Right atrium auricular region (tissue), 2 donors: ENCODE results near the gene PF4V1. TPM values are rescaled to one million over a fixed set of nuclear protein-coding genes. Genes with fewer than 3 reads are reported as not detected.

Experiments used
- DNase-seq: peaks from one replicate; pipeline ENCODE4 v3.0.0-alpha.2; 2019; ENCODE audit warnings: low spot score
- H3K27ac ChIP-seq, 2 donors: fragments of 200-600 bp; sonication (generic); 1 replicate in 1 of 2; 2 replicates in 1 of 2; pipeline ENCODE4 v1.5.1; 2016 to 2019
- H3K27me3 ChIP-seq, 2 donors: fragments of 200-600 bp; sonication (generic); one replicate each; pipeline versions ENCODE4 v1.5.1 to v1.6.0; 2017 to 2019
- H3K36me3 ChIP-seq: fragments of 200-600 bp; sonication (generic); one replicate; pipeline ENCODE4 v1.5.1; 2016
- H3K4me1 ChIP-seq, 2 donors: fragments of 200-600 bp; sonication (generic); one replicate each; pipeline versions ENCODE4 v1.5.1 to v1.6.0; 2017 to 2019
- H3K4me3 ChIP-seq, 2 donors: fragments of 200-600 bp; sonication (generic); 1 replicate in 1 of 2; 2 replicates in 1 of 2; pipeline ENCODE4 v1.5.1; 2017 to 2019; ENCODE audit warnings: mild to moderate bottlenecking in 1 of 2, moderate library complexity in 1 of 2
- H3K9me3 ChIP-seq, 2 donors: fragments of 200-600 bp; sonication (generic); one replicate each; pipeline ENCODE4 v1.5.1; 2019
- CTCF ChIP-seq, 2 donors: fragments of 200-600 bp; sonication (generic); IDR thresholded peaks; one replicate each; pipeline ENCODE4 v1.5.1; 2019; ENCODE audit warnings: antibody characterized with exemption in 2 of 2
- total RNA-seq, 2 donors: library from RNA; depleted of rRNA; stranded (reverse); fragments of >200 nt; gene quantifications; one replicate each; pipeline ENCODE4 v1.1.0, GENCODE V29; 2016

Gene PF4V1
- total RNA-seq, 2 donors from 2014 or later: not detected

- Histone ChIP-seq H3K4me3 (no peak overlapping the region), H3K27me3 (no peaks in the 10 kb centered on the region), H3K9me3 (no peaks in the 10 kb centered on the region), H3K36me3 (no peaks in the 10 kb centered on the region), H3K4me1 (no peaks in the 10 kb centered on the region), H3K27ac (no peak overlapping the region)
- DNase-seq: no peak
- TF ChIP-seq CTCF (IDR thresholded peaks at IDR 0.05): no peak
Measured at GRCh38 chr4:73862322-73862721, 9.2 kb downstream of the PF4V1 start.

DNA sequence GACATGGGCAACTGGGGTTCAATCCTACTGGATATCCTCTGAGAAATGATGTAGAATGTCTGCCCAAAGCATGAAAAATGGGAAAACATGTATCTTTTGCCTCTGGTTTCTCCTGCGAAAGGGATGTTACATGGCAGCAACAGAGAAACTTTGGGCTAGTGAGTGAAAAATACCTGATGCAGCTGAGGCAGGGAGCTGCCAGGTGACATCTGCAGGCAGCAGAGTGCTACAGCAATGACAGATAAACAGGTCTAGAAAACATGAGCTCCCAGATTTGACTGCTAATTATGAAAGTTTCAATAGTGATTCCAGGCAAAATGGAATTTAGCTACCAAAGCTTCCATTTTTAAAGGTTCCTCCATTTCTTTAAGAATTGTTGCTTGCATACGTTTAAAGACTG lies 11.3 kb downstream of the PF4V1 start:
- H3K4me3 ChIP-seq: no peak overlapping the region
- no peak for DNase-seq
- no peak for TF ChIP-seq CTCF (IDR thresholded peaks at IDR 0.05)
- no peaks in the 10 kb centered on the region for H3K9me3 ChIP-seq
- no peaks in the 10 kb centered on the region for H3K27me3 ChIP-seq
- H3K4me1 ChIP-seq: peaks cover 0 to 10% of the 10 kb centered on the region in 2 donors
- H3K36me3 ChIP-seq: no peaks in the 10 kb centered on the region
- no peak overlapping the region for H3K27ac ChIP-seq

DNA sequence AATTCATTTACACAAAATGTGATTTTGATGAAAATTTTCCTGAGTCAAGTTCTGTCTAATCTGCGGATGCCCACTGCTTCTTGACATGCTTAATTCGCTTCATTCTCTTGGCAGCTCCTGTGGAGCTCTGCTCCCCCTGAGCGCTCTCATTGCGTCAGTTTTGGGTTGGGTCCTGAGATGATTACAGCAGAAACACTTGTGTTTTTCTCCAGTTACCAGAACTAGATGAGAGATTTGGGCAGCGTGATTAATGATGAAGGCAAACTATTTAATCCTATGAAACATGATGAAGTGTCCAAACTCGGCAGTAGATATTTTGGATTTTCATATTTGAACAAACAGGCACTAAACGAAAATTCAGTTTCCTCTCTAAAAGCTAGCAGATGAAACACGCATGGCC lies 11.9 kb downstream of the PF4V1 start:
- TF ChIP-seq CTCF (IDR thresholded peaks at IDR 0.05): no peak
- H3K4me1 ChIP-seq: peaks cover 0 to 16% of the 10 kb centered on the region in 2 donors
- H3K4me3 ChIP-seq: no peak overlapping the region
- H3K27me3 ChIP-seq: no peaks in the 10 kb centered on the region
- DNase-seq: no peak
- no peak overlapping the region for H3K27ac ChIP-seq
- no peaks in the 10 kb centered on the region for H3K9me3 ChIP-seq
- H3K36me3 ChIP-seq: no peaks in the 10 kb centered on the region

DNA sequence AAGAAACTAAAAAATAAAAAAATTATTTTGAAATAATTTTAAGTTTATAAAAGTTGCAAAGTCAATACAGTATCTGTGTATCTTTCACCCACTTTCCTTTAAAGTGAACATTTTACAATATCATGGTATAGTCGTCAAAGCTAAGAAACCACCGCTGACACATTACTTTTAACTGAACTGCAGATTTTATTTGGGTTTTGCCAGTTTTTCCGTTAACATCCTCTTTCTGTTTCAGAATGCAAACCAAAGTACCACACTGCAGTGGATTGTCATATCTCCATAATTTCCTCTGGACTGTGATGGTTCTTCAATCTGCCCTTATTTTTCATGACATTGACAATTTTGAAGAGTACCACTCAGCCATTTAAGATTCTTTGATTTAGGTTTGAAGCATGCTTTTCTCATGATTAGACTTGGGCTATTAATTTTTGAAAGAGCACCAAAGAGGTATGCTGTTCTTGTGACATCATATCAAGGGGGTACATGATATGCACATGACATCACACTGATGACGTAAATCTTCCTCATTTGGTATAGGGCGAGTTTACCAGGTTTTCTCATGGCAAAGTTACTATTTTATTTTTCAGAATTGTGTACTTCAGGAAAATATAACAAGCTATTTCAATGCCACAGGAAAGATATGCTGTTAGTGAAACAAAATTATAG lies 12.5 kb downstream of the PF4V1 start:
- no peak for TF ChIP-seq CTCF (IDR thresholded peaks at IDR 0.05)
- Histone ChIP-seq H3K27me3 (no peaks in the 10 kb centered on the region), H3K9me3 (no peaks in the 10 kb centered on the region), H3K36me3 (no peaks in the 10 kb centered on the region), H3K4me3 (no peak overlapping the region), H3K4me1 (peaks cover 0 to 20% of the 10 kb centered on the region in 2 donors), H3K27ac (no peak overlapping the region)
- no peak for DNase-seq

DNA sequence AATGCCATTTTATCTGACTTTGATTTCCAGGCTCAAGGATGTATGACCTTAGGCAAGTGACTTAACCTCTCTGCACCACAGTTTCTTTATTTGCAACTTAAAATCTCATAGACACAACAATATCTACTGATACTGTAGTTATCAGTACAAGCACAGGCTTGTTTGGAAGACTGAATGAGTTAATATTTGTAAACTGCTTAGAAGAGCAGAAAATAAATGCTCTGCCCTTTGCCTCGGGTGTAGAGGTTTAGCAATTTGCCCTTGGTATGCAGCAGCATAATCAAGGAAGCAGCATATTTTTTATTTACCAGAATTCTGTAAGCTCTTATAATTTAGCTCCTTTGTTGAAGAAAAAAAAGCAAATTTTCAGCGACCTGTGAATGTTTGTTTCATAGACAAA lies 13.2 kb downstream of the PF4V1 start:
- no peak overlapping the region for H3K27ac ChIP-seq
- H3K27me3 ChIP-seq: no peaks in the 10 kb centered on the region
- H3K4me3 ChIP-seq: no peak overlapping the region
- H3K9me3 ChIP-seq: no peaks in the 10 kb centered on the region
- H3K36me3 ChIP-seq: no peaks in the 10 kb centered on the region
- TF ChIP-seq CTCF (IDR thresholded peaks at IDR 0.05): no peak
- no peak for DNase-seq
- peaks cover 0 to 20% of the 10 kb centered on the region in 2 donors for H3K4me1 ChIP-seq

GRCh38 chr4:73867783-73868182 lies 14.7 kb downstream of the PF4V1 start:
- no peaks in the 10 kb centered on the region for H3K36me3 ChIP-seq
- no peak for TF ChIP-seq CTCF (IDR thresholded peaks at IDR 0.05)
- H3K4me1 ChIP-seq: peaks cover 0 to 20% of the 10 kb centered on the region in 2 donors
- H3K27ac ChIP-seq: no peak overlapping the region
- H3K27me3 ChIP-seq: no peaks in the 10 kb centered on the region
- no peaks in the 10 kb centered on the region for H3K9me3 ChIP-seq
- no peak overlapping the region for H3K4me3 ChIP-seq
- DNase-seq: no peak
